ENCODE results near the gene HOXA9.

Gene HOXA9

DNA sequence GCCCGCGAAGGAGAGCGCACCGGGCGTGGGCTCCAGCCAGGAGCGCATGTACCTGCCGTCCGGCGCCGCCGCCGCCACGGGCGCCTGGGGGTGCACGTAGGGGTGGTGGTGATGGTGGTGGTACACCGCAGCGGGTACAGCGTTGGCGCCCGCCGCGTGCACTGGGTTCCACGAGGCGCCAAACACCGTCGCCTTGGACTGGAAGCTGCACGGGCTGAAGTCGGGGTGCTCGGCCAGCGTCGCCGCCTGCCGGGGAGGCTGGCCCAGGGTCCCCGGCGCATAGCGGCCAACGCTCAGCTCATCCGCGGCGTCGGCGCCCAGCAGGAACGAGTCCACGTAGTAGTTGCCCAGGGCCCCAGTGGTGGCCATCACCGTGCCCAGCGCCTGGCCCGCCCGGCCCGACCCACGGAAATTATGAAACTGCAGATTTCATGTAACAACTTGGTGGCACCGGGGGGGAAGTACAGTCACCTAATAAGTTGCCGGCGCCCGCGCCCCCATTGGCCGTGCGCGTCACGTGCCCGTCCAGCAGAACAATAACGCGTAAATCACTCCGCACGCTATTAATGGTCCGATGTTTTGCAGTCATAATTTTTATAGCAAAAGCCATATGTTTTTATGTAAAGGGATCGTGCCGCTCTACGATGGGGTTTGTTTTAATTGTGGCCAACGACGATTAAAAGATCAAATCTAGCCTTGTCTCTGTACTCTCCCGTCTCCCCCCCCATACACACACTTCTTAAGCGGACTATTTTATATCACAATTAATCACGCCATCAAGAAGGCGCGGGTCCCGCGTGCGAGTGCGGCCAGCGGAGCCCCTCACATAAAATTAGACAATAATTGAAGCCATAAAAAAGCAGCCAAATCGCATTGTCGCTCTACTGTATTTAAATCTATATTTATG, at the start of gene HOXA9:
Gene HOXA9 (minus strand): TSS at position 449 of the 907 bp plus-strand sequence. CDS start 80 bp downstream, at position 369.
- DNase-seq, result no peak

DNA sequence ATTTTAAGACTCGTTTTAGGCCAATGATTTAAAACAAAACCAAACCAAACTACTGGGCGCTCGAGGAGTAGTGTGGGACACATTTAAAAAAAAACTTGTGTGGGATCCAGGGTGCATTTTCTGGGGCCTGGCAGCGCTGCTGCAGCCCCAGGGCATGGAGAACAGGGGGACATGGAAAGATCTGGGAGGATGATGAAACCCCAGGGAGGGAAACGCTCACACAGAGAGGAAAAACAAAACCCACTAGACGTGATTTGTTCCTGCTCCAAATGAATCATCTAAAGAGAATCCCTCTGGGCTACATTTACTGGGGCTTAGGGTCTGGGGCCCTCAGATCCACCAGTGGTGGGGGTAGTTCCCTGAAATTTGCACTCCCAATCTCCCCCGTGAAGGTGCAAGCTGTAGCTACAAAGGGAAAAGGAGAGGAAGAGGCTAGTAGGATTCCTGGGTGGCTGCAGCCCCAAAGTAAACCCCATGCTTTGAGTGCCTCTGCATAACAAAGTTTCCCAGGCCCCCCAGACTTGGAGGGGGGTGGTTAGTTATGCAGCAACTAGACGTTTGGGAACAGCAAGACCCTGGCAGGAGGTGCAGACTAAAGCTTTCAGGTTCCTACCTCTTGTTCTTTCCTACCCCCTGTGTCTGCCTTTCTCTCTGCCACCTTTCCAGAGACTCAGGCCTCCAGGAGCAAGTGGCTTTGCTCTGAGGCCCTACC, 49.1 kb upstream of the HOXA9 start:
- DNase-seq, result no peak

DNA sequence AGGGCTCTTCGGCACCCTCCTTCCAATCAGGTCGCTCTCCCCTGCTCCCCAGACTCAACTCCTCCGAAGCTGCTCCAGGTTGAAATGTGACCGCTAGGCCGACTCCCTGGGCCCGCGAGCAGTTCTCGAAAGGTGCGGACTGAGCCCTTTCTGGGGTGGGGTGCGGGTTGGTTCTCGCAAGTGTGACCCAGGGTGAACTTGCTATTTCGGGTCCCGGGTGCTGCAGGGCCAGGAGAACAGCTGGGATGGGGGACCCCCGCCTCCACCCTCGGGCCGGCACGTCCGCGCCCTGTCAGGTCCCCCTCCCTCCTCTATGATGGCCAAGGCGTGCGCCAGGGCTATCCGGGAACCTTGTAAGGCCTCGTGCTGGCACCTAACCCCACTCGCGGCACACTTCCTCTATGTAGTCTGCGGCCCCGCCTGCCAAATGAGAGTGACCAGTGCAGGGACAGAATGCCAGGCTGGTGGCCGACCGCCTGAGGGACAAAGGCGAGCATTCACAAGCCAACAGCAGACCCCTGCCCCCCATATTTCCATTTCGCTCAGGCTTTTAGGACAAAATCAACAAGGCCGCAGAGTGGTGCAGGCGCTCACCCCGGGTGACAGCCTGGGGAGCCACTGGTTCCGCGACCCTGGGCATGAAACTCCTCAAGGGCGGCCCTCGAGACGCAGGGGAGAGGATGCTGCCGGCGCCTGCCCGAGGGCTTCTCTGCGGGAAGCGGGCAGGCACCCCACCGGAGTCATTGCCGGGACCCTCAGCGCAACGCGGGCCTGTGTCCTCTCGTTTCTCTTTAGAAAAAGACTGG, 48.3 kb upstream of the HOXA9 start:
- DNase-seq, result no peak

DNA sequence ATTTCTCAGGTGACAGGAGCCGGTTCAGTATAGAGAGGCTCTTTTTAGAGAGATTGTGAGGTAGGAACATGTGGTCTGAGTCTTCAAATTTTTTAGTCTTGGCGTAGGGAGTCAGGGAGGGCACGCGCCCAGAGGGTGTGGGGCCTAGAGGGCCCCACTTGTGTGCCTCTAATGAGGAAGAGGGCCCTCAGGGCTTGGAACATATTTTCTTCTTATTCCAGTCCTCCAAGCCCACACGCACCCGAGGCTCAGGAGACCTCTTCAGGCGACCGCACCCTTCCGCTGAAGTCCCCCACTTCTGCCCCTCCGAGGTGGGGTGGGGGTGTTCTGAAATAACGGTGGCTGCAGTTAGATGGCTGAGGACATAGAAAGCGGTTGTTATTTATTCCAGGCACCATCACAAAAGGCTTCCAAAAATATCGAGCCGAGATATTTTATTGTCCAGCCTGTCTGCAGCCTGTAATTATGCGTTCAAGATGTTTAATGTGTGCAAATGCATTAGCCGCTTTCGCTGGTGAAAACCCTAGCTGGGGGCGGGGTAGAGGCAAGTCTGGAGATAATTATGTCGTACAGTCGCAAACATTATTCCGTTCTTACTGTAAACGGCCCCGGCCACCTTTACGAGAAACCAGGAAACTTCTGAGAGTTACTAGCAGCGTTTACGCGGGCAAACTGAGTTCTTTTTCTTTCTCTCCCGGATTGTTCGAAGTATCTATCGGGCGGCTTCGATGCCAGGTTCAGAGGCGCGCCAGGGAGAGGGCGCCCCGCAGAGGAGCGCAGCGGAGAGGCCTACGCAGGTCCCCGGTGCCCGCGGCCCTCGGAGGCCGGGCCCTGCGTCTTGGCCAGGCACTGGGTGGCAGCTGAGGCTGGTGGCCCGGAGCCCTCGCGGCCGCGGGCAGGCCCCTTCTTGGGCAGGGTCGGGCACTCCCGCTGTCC, 47.4 kb upstream of the HOXA9 start:
- DNase-seq, result no peak

DNA sequence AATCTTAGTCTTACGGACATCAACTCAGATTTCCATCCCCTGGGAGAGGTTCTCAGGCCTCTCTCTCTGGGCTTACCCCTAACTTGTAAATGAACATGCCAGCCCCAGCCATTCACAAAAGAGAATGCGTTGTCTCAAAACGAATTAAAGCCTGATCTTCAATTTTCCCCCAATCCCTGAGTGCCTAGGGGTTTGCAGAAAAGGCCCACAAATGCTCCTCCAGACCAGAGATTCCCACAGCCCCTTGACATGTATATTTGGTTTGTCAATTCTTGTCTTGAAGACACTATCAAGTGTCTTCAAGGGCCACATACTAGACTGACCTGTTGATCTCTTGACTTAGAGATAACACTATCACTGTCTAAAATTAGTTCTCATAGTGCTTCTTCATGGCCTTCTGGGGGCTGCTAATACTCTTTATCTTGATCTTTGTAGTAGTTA, 46.4 kb upstream of the HOXA9 start:
- no peak for DNase-seq

DNA sequence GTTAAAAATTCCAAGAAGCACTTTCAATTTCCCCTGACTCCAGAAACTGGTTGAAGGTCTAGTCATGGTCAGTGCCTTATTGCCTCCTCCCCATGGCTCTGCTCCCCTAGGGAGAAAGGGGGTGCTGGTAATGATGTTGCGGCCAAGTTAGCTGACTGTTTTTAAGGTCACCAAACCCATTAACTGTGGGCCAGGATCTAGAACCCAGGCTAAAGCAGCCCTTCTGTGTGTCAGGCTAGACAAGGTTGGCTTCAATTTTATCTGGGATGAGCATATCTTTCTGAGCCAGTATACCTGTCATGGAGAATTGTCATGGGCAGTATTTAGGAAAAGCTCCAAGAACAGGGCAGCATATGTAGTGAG, 45.7 kb upstream of the HOXA9 start:
- DNase-seq, result no peak

DNA sequence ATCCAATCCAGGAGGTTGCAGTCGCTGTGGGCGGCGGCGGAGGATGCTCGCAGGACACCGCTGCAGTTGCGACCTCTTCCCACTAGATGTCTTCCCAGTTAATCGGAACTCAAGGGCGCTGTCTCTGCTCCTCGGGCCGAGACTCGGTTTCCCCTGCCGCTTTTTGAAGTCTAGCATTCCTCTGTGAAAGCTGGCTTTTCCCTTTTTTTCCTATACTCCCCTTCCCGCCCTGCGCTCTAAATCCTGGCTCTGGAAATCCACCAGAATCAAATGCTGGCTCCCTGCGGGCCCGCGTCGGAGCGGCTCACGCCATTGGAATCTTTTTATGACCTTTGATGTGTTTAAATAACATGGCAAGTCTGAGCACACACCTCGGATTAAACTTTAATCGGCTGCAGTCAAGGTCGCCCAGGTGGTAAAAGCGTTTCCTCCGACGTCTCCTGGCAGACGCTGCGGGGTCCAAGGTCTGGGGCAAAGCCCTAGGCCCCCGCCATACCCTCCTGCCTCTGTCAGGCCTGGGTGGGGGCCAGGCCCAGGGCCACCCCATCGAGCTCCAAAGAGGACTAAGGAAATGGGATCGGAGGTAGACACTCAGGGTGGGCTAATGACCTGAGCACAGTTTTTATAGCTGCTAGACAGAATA, 45.2 kb upstream of the HOXA9 start:
- DNase-seq, result no peak

DNA sequence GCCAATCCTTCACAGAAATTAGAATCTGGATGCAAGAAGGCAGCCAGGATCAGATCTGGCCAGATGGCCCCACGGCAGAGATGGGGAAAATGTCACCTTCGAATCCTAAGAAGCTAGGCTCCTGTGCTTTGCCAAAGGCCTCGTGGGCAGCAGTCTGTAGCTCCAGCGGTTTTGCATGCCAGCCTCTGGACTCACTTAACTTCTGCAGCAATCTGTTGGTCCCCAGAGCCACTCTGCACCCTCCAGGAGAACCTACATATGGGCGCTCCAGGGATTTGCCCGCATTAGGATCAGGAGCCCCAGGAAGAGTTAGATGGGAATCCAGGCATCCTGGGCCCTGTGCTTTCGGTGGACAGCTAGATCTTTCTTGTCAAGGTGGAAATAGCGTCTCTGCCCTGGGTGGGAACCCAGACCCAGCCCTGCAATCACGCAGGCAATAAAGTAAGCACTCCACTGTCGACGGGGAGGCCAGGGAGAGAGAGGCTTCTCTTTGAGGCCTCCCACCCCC, 44.6 kb upstream of the HOXA9 start:
- no peak for DNase-seq

DNA sequence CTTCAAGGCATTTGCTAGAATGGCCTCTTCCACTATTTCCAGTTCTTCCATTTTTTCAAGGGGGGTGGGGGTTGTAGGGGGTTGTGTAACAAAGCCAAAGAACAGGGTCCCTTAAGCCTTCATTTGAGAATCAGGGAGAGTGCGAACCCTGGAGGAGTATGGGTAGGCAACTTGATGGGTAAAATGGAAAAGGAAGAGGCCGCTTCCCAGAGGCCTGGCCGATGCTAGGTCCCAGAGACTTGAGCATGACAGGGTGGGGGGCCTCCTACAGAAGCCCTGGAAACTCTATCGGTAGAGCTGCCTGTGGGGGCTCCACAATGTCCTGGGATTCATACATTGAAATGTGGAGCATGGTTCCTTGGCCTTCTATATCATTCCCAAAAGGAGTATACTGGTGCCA, 43.7 kb upstream of the HOXA9 start:
- DNase-seq, result no peak

DNA sequence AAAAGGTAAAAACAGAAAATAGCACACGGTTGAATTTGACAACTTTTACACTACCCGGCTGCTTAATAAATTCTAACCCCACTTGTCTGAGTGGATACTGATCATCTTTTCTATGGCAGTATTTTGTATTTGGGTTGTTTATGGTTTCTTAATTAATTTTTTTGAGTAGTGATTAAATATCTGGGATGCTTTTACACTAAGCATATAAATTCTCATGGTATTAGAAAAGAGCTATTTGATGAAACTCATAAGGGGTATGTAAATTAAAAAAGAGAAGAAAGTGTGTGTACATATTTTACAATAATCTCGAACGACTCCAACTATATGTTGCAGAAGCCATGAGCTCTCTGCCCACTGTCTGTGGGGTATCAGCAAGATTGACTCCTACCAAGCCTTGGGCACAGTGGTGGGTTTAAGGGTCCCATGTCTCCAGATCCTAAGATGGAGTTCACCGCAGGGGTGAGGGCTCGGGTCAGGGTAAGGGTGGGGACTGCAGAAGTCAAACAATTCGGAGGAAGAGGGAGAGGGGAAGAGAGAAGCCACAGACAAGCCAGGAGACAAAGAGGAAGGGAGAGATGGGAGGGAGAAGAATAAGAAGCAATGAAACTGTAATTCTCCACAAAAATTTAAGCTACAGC, 42.1 kb upstream of the HOXA9 start:
- no peak for DNase-seq

DNA sequence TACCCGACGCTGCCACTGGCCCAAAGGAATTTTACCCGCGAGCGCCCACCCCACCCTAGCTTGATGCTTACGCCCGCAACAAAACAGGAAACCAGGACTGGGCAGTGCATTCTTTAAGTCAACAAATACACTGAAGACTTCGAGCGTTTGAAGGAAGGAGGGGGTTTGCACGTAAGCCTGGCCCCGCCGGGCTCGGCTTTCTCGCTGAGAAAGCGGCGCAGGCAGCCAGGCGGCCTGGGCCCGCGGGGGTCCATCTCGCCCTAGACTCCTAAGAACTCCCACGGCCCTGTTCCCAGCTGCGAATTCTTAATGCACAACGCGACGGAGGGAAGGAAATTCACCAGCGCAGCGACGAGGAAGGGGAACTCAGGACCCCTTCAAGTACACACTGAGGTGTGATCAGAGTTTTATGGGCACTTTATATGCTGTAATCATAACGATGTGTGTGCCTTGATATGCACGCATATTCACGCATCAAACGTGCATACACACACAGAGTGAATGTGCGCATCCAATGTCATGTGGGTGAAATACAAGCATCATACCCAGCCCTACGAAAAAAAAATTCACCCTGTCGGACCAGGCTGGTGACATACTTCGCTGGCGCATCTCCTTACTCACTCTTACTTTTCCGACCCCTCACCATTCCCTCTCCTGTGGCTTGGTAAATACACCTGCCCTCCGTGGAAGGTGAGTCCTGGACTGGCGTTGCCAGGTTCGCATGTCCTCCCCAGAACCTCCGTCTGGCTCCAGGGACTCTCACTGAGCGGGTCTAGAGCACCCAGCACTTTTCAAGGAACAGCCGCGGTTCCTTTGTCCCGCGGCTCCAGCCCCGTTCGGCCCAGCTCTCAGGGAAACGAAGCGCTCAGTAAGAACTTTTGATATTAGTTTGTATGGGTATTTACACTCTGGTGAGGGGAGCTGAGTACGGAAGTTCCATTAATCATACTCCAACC, 40.3 kb upstream of the HOXA9 start:
- no peak for DNase-seq

DNA sequence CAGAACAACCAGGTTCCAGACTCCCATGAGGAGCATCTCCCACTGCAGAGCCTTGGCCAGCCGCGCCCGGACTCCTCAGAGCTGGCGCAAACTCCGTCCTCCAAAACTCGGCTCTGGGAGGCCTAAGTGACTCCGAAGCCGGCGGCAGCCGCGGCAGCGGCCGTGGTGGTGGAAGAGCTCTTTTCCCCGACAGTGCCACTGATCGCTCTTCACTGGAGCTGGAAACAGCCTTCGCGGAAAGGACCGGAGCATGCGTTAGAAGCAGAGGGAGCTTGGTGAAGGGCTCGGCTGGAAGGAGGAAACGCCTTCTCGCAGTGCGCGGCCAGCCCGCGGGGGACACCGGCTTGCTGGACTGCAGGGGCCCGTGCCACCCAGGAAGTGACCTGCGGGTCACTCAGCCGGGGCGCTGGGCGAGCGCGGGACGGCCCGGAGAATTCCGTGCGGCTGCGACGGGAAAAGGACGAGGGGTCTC, 39.5 kb upstream of the HOXA9 start:
- no peak for DNase-seq

DNA sequence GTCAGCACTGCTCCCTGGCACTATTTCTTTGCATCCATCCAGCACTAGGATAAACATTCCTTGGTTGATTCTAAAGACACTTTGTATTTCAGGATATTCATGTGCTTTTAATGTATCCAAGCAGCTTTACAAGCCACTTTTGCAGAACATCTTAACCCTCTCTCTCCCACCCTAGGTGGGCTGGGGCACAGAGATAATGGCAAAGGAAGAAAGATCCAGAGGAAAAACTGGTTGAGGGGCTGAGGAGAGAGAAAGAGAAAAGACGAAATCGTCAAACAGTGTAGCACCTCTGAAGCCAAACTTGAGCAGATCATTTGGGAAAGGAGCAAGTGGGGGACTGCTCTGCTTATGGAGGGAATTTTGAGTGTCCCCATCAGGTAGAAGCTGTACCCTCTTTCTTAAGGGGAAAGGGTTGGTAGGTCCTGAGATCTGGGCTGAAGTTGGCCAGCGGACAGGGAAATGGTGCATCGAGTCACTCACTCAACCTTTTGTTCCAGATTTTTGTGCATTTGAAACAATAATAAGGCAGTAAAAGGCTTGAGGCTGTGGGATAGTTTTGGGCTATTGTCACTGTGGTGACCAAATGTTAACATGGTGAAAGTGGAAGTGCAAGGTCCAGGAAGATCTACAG, 38.7 kb upstream of the HOXA9 start:
- DNase-seq, result no peak

DNA sequence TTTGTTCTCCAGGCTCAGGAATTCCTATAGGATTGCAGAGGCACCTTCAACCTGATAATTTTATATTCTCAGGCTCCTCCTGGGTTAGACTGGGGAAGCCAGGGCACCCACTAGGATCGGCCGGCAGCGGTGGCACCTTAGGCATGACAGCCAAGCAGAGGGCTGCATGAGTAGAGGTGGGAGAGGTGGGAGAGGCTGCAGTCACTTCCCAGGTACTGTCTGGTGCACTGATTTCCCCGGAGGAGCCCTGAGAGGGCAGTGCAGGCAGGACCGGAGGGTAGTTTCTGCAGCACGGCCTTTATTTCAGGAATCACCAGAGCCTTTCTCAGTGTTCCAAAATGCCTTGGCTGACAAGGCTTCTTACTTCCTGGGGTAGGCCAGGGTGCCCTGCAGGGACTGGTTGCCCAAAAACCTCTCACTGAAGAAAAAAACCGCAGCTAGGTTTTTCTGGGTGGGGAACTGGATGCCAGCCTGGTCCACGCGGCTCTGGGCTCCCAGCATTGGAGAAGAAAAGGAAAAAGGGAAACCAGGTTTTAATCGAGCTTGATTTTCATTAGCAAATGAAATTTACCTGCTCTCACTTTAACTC, 38.1 kb upstream of the HOXA9 start:
- no peak for DNase-seq

DNA sequence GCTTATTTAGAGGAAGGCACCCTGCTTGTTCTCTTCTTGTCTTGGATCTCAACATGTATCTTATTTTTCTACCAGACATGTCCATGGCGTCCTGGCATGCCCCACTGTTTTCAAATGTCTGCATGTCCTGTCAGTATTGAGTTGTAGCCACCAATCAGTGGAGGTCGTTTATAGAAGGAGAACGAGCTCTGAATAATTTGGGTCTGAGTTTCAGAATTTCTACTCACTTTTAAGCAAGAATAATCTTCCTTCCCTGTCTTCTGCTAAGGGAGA, 37.5 kb upstream of the HOXA9 start:
- no peak for DNase-seq

DNA sequence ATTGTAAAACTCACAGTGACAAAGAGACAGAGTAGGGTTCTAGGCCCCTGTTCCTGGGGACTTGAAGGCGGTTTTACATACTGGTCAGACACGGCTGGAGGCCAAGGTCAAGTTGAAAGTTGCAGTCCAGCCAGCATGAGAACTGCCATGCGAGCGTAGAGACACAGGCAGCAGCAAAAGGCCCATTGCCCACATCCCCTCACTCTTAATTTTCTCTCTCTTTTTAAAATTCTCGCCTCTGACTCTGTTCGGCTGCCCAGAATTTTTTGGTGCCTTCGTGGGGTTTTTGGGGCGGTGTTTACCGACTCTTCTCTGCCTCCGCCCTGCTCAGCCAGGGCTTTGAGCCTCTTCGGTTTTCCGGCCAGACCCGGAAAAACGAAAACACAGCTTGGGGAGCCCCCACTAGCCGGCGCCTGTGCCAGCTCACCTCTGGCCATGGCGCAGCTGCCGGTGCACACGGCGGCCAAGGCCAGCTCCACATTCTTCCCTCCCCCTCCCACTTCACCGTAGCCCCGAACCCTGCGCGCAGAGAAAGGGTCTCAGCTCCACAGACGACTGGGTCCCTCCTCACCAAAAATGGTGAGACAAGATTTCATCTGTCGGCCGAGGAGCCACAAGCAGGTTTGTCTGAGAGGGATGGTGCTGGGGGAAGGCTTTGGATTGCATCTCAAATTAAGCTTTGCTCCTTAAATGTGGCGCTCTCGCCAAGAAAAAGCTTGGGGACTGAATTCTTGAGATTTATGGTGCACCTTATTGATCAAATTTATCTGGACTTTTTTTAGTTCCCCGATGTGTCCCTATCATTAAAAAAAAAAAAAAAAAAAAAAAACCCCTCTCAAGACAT, 36.9 kb upstream of the HOXA9 start:
- DNase-seq, result no peak

DNA sequence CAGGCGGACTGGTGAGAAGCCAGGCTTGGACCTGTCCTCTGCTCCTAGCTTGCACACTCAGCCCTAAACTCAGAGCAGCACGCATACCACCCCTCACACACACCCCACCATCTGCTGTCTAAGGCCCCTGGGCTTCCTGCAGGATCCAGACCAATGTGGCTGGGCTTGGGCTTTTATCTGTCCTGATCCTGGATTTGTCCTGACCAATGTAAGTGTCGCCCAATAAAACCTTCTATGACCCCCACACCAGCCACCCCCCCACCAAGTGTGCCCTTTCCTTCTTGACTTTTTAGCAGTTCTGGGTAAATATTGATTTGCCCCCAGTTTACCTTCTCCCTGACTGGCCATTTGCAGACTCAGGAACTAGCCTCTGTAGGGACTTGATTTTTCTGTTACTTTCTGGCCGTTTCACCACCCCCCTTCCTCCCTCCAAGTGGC, 36.3 kb upstream of the HOXA9 start:
- no peak for DNase-seq
